Adrenal gland (tissue), 12 donors: ENCODE results near the gene KBTBD6. TPM values are rescaled to one million over a fixed set of nuclear protein-coding genes. Genes with fewer than 3 reads are reported as not detected.

Experiments used
- DNase-seq, 7 donors: peaks; one replicate each; pipeline ENCODE4 v3.0.0-alpha.2; 2019 to 2020
- H3K27ac ChIP-seq, 5 donors: fragments of 200-600 bp; sonication (generic) in 4 of 5; 1 replicate in 3 of 5; 2 replicates in 2 of 5; pipeline versions ENCODE4 v1.5.1 to v1.8.0; 2016 to 2020; ENCODE audit warnings: mild to moderate bottlenecking in 1 of 5
- H3K27me3 ChIP-seq: fragments of 200-600 bp; 2 replicates; pipeline ENCODE4 v1.8.0; 2021
- H3K36me3 ChIP-seq, 2 donors: fragments of 200-600 bp; replicated peaks in 1 of 2; 1 replicate in 1 of 2; 2 replicates in 1 of 2; pipeline versions ENCODE4 v1.5.1 to v1.8.0; 2018 to 2022
- H3K4me1 ChIP-seq, 2 donors: fragments of 200-600 bp; replicated peaks in 1 of 2; 1 replicate in 1 of 2; 2 replicates in 1 of 2; pipeline versions ENCODE4 v1.5.1 to v1.8.0; 2018 to 2021
- H3K4me3 ChIP-seq, 4 donors: fragments of 200-600 bp; sonication (generic) in 3 of 4; one replicate each; pipeline ENCODE4 v1.5.1; 2016 to 2018
- H3K9me3 ChIP-seq, 3 donors: fragments of 200-600 bp; sonication (generic) in 1 of 3; replicated peaks in 1 of 3; 1 replicate in 2 of 3; 2 replicates in 1 of 3; pipeline versions ENCODE4 v1.5.1 to v1.8.0; 2016 to 2021
- POLR2A ChIP-seq, 2 donors: fragments of 450-650 bp; IDR thresholded peaks; one replicate each; pipeline ENCODE4 v1.6.1; 2017; ENCODE audit warnings: antibody characterized with exemption in 2 of 2, mild to moderate bottlenecking in 2 of 2, moderate library complexity in 1 of 2
- WGBS, 4 donors: extraction: QIAGEN DNeasy Blood & Tissue Kit in 2 of 4; methylation state at CpG; one replicate each; pipeline versions ENCODE4 v1.1.5 to v1.1.7; 2013 to 2017; 5-methylcytosine and 5-hydroxymethylcytosine counted together
- intact Hi-C, 2 donors: fragments of 100-400 bp; cut with DNase I; formaldehyde crosslinking; loops; one replicate each; pipeline versions ENCODE4 v1.14.1 to v1.15.0; 2022 to 2023
- polyA plus RNA-seq, 3 donors: library from polyadenylated mRNA; stranded (reverse); fragments of 200-250 nt in 2 of 3; fragments of 350-450 nt in 1 of 3; fragmentation: Illumina TruSeq in 1 of 3; extraction: RNeasy Lipid Tissue Mini Kit (QIAGEN cat#74804) in 1 of 3; gene quantifications; one replicate each; pipeline ENCODE4 v1.2.3, GENCODE V29; 2013 to 2014
- total RNA-seq, 9 donors: library from RNA; depleted of rRNA in 4 of 9; stranded (reverse); fragments of >200 nt in 4 of 9; fragments of 120-200 nt in 1 of 9; fragmentation: NEBNext Ultra II Directional in 1 of 9; extraction: Animal tissue kit (Norgen Biotek cat#: 25700) in 1 of 9; gene quantifications; one replicate each; pipeline versions ENCODE4 v1.1.0 to v1.2.4, GENCODE V29; 2013 to 2023
- TF ChIP-seq, protein P1 (sequence below), 6 experiments: fragments of 450-650 bp in 4 of 6; fragments of 200-600 bp in 2 of 6; sonication (generic) in 1 of 6; IDR thresholded peaks; 1 replicate in 5 of 6; 2 replicates in 1 of 6; pipeline versions ENCODE4 v1.5.1 to v1.8.0; 2016 to 2021; ENCODE audit warnings: antibody characterized with exemption in 6 of 6, mild to moderate bottlenecking in 2 of 6, moderate library complexity in 1 of 6
- donor health status: healthy with polysubstance abuse.
- donor health status: Bipolar disorder and iron deficiency.
- donor health status: DM: yes; HTN: yes; CAD: no.
- donor health status: DM: no; HTN: no; CAD: no.
- donor health status: DM: no; HTN: no; CAD: no.
- donor health status: DM: yes; HTN: yes; CAD: no.

The KBTBD6 gene
- total and polyA plus RNA-seq, 12 donors = 3.2 to 15.9 (median 12.7) TPM

DNA sequence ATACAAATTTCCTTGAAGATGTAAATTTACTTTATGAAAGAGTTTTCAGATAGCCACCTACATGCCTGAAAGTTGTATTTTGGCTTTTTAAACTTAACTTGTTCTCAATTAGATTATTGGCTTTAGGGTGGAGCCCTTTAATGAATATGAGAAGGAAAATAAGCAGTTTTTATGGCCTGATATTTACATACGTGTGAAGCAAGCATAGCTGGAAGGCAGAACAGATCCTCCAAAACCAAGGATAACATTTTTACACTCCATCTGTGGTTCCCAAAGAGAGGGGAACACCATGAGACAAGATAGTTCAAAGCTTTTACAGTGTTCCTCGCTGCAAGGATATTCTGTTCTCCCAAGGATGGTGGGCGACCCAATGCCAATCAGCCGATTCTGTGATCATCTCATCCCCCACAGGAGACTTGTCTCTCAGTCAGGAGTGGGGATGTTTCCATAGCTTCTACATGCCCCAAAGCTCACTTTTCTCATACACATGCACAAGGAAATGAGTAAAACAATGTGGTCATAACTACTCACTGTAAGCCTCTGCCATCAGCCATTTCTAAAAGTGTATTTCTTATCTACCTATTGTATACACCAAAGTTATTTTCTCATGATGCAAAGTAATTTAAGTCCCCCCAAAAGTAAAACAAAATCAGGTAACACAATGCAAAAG lies 24.6 kb upstream of the KBTBD6 start:
- DNase-seq = no peak
- no peaks in the 10 kb centered on the region for H3K9me3 ChIP-seq
- H3K36me3 ChIP-seq = no peaks in the 10 kb centered on the region
- TF ChIP-seq, protein P1, sequence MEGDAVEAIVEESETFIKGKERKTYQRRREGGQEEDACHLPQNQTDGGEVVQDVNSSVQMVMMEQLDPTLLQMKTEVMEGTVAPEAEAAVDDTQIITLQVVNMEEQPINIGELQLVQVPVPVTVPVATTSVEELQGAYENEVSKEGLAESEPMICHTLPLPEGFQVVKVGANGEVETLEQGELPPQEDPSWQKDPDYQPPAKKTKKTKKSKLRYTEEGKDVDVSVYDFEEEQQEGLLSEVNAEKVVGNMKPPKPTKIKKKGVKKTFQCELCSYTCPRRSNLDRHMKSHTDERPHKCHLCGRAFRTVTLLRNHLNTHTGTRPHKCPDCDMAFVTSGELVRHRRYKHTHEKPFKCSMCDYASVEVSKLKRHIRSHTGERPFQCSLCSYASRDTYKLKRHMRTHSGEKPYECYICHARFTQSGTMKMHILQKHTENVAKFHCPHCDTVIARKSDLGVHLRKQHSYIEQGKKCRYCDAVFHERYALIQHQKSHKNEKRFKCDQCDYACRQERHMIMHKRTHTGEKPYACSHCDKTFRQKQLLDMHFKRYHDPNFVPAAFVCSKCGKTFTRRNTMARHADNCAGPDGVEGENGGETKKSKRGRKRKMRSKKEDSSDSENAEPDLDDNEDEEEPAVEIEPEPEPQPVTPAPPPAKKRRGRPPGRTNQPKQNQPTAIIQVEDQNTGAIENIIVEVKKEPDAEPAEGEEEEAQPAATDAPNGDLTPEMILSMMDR (IDR thresholded peaks at IDR 0.05) = no peak
- TF ChIP-seq POLR2A (IDR thresholded peaks at IDR 0.05) = no peak
- H3K4me1 ChIP-seq = no peaks in the 10 kb centered on the region
- intact Hi-C loops = no loop called here
- no peak overlapping the region for H3K27ac ChIP-seq
- 93 to 98% (median 94%) methylated on average over 4 of the region's 4 CpGs for WGBS, 4 donors
- H3K27me3 ChIP-seq = no peaks in the 10 kb centered on the region
- no peak overlapping the region for H3K4me3 ChIP-seq

GRCh38 chr13:41156620-41157019 lies 24.0 kb upstream of the KBTBD6 start:
- H3K36me3 ChIP-seq = no peaks in the 10 kb centered on the region
- no peak for DNase-seq
- H3K27me3 ChIP-seq = no peaks in the 10 kb centered on the region
- TF ChIP-seq POLR2A (IDR thresholded peaks at IDR 0.05) = no peak
- TF ChIP-seq, protein P1 (IDR thresholded peaks at IDR 0.05) = no peak
- intact Hi-C loops = no loop called here
- no peaks in the 10 kb centered on the region for H3K4me1 ChIP-seq
- H3K4me3 ChIP-seq = no peak overlapping the region
- no peaks in the 10 kb centered on the region for H3K9me3 ChIP-seq
- no peak overlapping the region for H3K27ac ChIP-seq
- 72 to 83% (median 78%) methylated on average over 2 of the region's 2 CpGs for WGBS, 4 donors

- Histone ChIP-seq H3K27ac (no peak overlapping the region), H3K4me1 (no peaks in the 10 kb centered on the region), H3K27me3 (no peaks in the 10 kb centered on the region), H3K9me3 (peaks cover 0 to 15% (median 0%) of the 10 kb centered on the region in 3 donors), H3K4me3 (no peak overlapping the region), H3K36me3 (no peaks in the 10 kb centered on the region)
- no peak for TF ChIP-seq POLR2A (IDR thresholded peaks at IDR 0.05)
- TF ChIP-seq, protein P1 (IDR thresholded peaks at IDR 0.05) = no peak
- intact Hi-C loops = no loop called here
- DNase-seq = no peak
Observed at GRCh38 chr13:41154042-41154441, 21.4 kb upstream of the KBTBD6 start.

DNA sequence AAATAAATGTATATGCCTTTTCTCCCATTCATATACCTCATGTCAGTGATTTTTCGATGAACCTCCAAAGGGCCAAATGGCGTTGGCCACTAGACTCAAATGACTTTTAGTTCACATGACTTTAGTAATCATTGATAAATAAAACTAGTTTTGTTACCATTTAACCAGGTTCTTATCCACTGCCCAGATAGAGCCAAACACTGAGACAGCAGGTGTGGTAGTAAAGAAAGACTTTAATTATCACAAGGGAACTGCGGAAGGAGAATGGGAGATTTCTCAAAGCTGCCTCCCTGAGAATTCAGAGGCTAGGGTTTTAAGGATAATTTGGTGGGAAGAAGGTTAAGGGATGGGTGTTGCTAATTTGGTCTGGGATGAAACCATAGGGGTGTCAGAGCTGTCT lies 19.4 kb upstream of the KBTBD6 start:
- Histone ChIP-seq H3K4me3 (no peak overlapping the region), H3K9me3 (peaks cover 0 to 30% (median 0%) of the 10 kb centered on the region in 3 donors), H3K27me3 (no peaks in the 10 kb centered on the region), H3K36me3 (no peaks in the 10 kb centered on the region), H3K4me1 (no peaks in the 10 kb centered on the region), H3K27ac (no peak overlapping the region)
- DNase-seq = no peak
- TF ChIP-seq, protein P1 (IDR thresholded peaks at IDR 0.05) = no peak
- WGBS, 4 donors = 94 to 98% (median 97%) methylated on average over 3 of the region's 3 CpGs
- intact Hi-C loops = no loop called here
